ENCODE data around the gene BLTP3A.
"Not testable (repeated sequence)": the region's sequence is repeated elsewhere in the genome, so short reads cannot be mapped to it uniquely, and the experiment has no call there.

The BLTP3A gene

GRCh38 chr6:34772940-34773339 is 18.9 kb upstream of the BLTP3A start:
- no peak for DNase-seq (ENCODE audit: low read depth)
- H3K4me3 ChIP-seq (ENCODE audit: low read depth, low read length), result no peak overlapping the region
- TF ChIP-seq CTCF (IDR thresholded peaks at IDR 0.05; ENCODE audit: insufficient read depth, low read depth, low read length, missing control alignments), result no peak

GRCh38 chr6:34773916-34774315 is 18.0 kb upstream of the BLTP3A start:
- TF ChIP-seq CTCF (IDR thresholded peaks at IDR 0.05; ENCODE audit: insufficient read depth, low read depth, low read length, missing control alignments), result no peak
- H3K4me3 ChIP-seq (ENCODE audit: low read depth, low read length), result no peak overlapping the region
- no peak for DNase-seq (ENCODE audit: low read depth)

GRCh38 chr6:34774967-34775366 is 16.9 kb upstream of the BLTP3A start:
- no peak for TF ChIP-seq CTCF (IDR thresholded peaks at IDR 0.05; ENCODE audit: insufficient read depth, low read depth, low read length, missing control alignments)
- DNase-seq (ENCODE audit: low read depth), result no peak

GRCh38 chr6:34785375-34785774 is 6.5 kb upstream of the BLTP3A start:
- not testable (repeated sequence) for H3K4me3 ChIP-seq (ENCODE audit: low read depth, low read length); DNase-seq (ENCODE audit: low read depth)

More at GRCh38 chr6:34774967-34775366, 16.9 kb upstream of the BLTP3A start:
- H3K4me3 ChIP-seq (ENCODE audit: low read depth, low read length), result no peak overlapping the region

- DNase-seq (ENCODE audit: low read depth); H3K4me3 ChIP-seq (ENCODE audit: low read depth, low read length): not testable (repeated sequence)
Observed at GRCh38 chr6:34787152-34787551, 4.7 kb upstream of the BLTP3A start.

- TF ChIP-seq CTCF (IDR thresholded peaks at IDR 0.05; ENCODE audit: insufficient read depth, low read depth, low read length, missing control alignments), result no peak
- H3K4me3 ChIP-seq (ENCODE audit: low read depth, low read length), result no peak overlapping the region
- no peak for DNase-seq (ENCODE audit: low read depth)
Observed at GRCh38 chr6:34788111-34788510, 3.8 kb upstream of the BLTP3A start.

- DNase-seq (ENCODE audit: low read depth), result peak; percentile 61
- H3K4me3 ChIP-seq (ENCODE audit: low read depth, low read length), result peak overlapping the region; percentile 69
- no peak for TF ChIP-seq CTCF (IDR thresholded peaks at IDR 0.05; ENCODE audit: insufficient read depth, low read depth, low read length, missing control alignments)
Observed at GRCh38 chr6:34791164-34791700, 651 bp upstream of the BLTP3A start.

- H3K4me3 ChIP-seq (ENCODE audit: low read depth, low read length), result peak overlapping the region; percentile 70
- TF ChIP-seq CTCF (IDR thresholded peaks at IDR 0.05; ENCODE audit: insufficient read depth, low read depth, low read length, missing control alignments), result no peak
- peak; percentile 64 for DNase-seq (ENCODE audit: low read depth)
Observed at GRCh38 chr6:34792605-34793500, 970 bp downstream of the BLTP3A start.
